ENCODE data around the gene ZFAND3. TPM values are rescaled to one million over a fixed set of nuclear protein-coding genes. Genes with fewer than 3 reads are reported as not detected.
A peak's percentile ranks its signal among the peaks of the same experiment; 100 is the strongest.

ZFAND3 gene
- total RNA-seq, 1 donor from 2014 or later, result 32.7 TPM

GRCh38 chr6:38183856-38184584 is 364.5 kb downstream of the ZFAND3 start:
- no peak for TF ChIP-seq CTCF (IDR thresholded peaks at IDR 0.05)
- no peak overlapping the region for H3K4me3 ChIP-seq
- no peaks in the 10 kb centered on the region for H3K9me3 ChIP-seq
- intact Hi-C loops (cut with DNase I), result no loop called here
- no peaks in the 10 kb centered on the region for H3K27me3 ChIP-seq
- no peak for DNase-seq (ENCODE audit: low spot score in 2 of 2)
- H3K27ac ChIP-seq, result no peak overlapping the region
- no peaks in the 10 kb centered on the region for H3K4me1 ChIP-seq
- no peaks in the 10 kb centered on the region for H3K36me3 ChIP-seq

- H3K27ac ChIP-seq, result no peak overlapping the region
- no peaks in the 10 kb centered on the region for H3K36me3 ChIP-seq
- no peak for TF ChIP-seq CTCF (IDR thresholded peaks at IDR 0.05)
- intact Hi-C loops (cut with DNase I), result no loop called here
- no peak overlapping the region for H3K4me3 ChIP-seq
- H3K9me3 ChIP-seq, result no peaks in the 10 kb centered on the region
- H3K27me3 ChIP-seq, result no peaks in the 10 kb centered on the region
- H3K4me1 ChIP-seq, result no peaks in the 10 kb centered on the region
- peak in 1 of 2 donors; percentile 48 for DNase-seq (ENCODE audit: low spot score in 2 of 2)
Measured at GRCh38 chr6:38184585-38185080, 365.1 kb downstream of the ZFAND3 start.

GRCh38 chr6:38185244-38185643 is 365.7 kb downstream of the ZFAND3 start:
- no peaks in the 10 kb centered on the region for H3K9me3 ChIP-seq
- H3K27me3 ChIP-seq, result no peaks in the 10 kb centered on the region
- TF ChIP-seq CTCF (IDR thresholded peaks at IDR 0.05), result no peak
- no peak overlapping the region for H3K4me3 ChIP-seq
- intact Hi-C loops (cut with DNase I), result no loop called here
- no peaks in the 10 kb centered on the region for H3K36me3 ChIP-seq
- H3K4me1 ChIP-seq, result no peaks in the 10 kb centered on the region
- H3K27ac ChIP-seq, result no peak overlapping the region
- peak in 1 of 2 donors; percentile 31 for DNase-seq (ENCODE audit: low spot score in 2 of 2)

- H3K27ac ChIP-seq, result no peak overlapping the region
- no peak overlapping the region for H3K4me3 ChIP-seq
- H3K36me3 ChIP-seq, result no peaks in the 10 kb centered on the region
- intact Hi-C loops (cut with DNase I), result no loop called here
- H3K27me3 ChIP-seq, result no peaks in the 10 kb centered on the region
- DNase-seq (ENCODE audit: low spot score in 2 of 2), result peak in 1 of 2 donors; percentile 24
- no peak for TF ChIP-seq CTCF (IDR thresholded peaks at IDR 0.05)
- no peaks in the 10 kb centered on the region for H3K9me3 ChIP-seq
- H3K4me1 ChIP-seq, result no peaks in the 10 kb centered on the region
Measured at GRCh38 chr6:38185752-38186151, 366.2 kb downstream of the ZFAND3 start.

GRCh38 chr6:38187325-38187724 is 367.8 kb downstream of the ZFAND3 start:
- TF ChIP-seq CTCF (IDR thresholded peaks at IDR 0.05), result no peak
- Histone ChIP-seq H3K4me3 (no peak overlapping the region), H3K27ac (no peak overlapping the region), H3K4me1 (no peaks in the 10 kb centered on the region), H3K36me3 (no peaks in the 10 kb centered on the region), H3K27me3 (no peaks in the 10 kb centered on the region), H3K9me3 (no peaks in the 10 kb centered on the region)
- peak in 1 of 2 donors; percentile 28 for DNase-seq (ENCODE audit: low spot score in 2 of 2)
- intact Hi-C loops (cut with DNase I), result no loop called here

All from ascending aorta (tissue), 2 donors.